NCI-H1105 (cell line): ENCODE measurements around the gene IL3.

ENCODE experiments used
- DNase-seq: peaks from one replicate; lab custom pipeline; 2025; lab: John Stamatoyannopoulos, UW

Gene IL3, protein sequence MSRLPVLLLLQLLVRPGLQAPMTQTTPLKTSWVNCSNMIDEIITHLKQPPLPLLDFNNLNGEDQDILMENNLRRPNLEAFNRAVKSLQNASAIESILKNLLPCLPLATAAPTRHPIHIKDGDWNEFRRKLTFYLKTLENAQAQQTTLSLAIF

DNA sequence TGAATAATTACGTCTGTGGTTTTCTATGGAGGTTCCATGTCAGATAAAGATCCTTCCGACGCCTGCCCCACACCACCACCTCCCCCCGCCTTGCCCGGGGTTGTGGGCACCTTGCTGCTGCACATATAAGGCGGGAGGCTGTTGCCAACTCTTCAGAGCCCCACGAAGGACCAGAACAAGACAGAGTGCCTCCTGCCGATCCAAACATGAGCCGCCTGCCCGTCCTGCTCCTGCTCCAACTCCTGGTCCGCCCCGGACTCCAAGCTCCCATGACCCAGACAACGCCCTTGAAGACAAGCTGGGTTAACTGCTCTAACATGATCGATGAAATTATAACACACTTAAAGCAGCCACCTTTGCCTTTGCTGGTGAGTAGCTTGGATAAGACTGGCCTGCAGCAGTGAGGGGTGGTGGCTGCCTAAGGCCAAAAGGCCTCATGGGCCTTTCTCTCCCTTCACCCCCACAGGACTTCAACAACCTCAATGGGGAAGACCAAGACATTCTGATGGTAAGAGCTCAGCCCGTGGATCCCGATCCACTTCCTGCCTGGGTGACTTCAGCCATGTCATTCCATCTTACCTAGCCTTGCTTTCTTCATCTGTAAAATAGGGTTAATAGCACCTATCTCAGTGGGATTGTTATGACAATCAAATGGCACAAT, at the start of gene IL3:
TSS of gene IL3 (plus strand) at position 155 of the 661 bp plus-strand sequence. CDS start at position 207, 52 bp downstream.
- no peak for DNase-seq

GRCh38 chr5:132010989-132011621, 49.4 kb upstream of the IL3 start:
- no peak for DNase-seq

- DNase-seq: peak; percentile 21
Observed at GRCh38 chr5:132011622-132012343, 48.7 kb upstream of the IL3 start, which contains the start of gene ACSL6. Gene ACSL6 (minus strand): TSS chr5:132011658. CDS start chr5:132011553, 105 bp downstream.

DNA sequence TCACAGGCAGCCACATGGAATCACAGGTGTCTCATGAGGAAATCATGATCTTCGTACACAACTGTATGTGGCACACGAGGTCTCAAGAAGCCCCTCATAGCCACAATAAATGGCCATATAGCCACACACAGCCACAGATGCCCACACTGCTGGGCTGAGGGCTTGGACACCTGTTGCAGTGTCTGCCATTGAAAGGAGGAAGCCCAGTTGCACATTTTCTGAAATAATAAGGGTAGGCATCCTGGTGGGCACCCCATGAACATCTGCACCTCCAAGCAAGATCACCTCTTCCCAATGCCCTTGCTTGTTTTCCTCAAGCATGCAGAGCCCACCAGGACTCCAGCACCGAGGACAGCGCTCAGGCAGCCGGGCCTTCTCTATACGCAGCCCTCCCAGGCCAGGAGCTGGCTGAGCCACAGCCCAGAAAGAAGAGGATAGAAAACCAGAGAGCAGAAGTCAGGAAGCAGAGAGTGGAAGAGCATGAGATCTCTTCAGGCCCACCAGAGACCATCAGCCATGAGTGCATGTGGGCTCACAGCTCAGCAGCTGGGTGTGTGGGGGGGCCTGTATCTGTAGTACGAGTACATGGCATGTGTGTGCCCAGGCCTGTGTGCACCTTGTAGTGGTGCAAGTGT, 48.0 kb upstream of the IL3 start:
- DNase-seq: no peak

GRCh38 chr5:132013006-132013689, 47.3 kb upstream of the IL3 start:
- DNase-seq: no peak

DNA sequence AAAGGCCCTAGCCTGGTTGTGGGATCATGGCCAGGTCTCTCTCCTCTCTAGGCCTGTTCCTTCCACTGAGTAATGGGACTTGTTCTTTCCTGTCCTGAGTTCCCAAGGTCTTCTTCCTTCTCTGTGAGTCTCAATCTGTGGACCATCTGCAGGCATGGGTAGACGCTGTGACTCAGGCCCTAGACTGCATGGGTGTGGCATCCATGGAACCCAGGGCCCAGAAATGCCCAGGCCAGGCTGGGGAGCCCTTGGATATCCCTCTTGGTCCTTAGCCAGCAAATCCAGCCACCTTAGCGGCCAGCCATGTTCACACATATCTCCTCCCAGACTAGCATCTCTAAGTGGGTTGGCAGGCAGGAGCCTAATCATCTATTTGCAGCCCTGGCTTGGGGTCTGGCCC, 46.7 kb upstream of the IL3 start:
- DNase-seq: no peak

- no peak for DNase-seq
Observed at GRCh38 chr5:132016721-132017250, 43.7 kb upstream of the IL3 start.

GRCh38 chr5:132017316-132017715, 43.1 kb upstream of the IL3 start:
- no peak for DNase-seq

- no peak for DNase-seq
Observed at GRCh38 chr5:132017738-132018625, 42.5 kb upstream of the IL3 start.

DNA sequence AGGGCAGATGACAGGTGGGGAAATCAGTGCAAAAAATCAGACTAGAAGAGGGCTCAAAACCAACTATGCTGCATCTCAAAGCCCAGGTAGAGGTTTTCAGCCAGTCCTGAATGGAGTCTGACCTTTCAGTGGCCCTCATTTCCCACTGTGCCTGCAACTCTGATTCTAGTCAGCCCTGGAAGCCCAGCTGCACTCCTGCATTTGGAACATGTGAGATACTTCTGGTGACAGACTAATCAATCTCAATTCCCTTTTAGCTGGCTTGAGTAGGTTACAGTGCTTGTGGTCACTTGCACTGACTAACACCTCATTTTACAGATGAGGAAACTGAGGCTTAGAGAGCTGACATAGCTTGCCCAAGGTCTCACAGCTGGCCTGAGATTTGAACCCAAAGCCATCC, 41.1 kb upstream of the IL3 start:
- no peak for DNase-seq

GRCh38 chr5:132019857-132020555, 40.4 kb upstream of the IL3 start:
- DNase-seq: no peak

GRCh38 chr5:132020568-132021339, 39.7 kb upstream of the IL3 start:
- no peak for DNase-seq

DNA sequence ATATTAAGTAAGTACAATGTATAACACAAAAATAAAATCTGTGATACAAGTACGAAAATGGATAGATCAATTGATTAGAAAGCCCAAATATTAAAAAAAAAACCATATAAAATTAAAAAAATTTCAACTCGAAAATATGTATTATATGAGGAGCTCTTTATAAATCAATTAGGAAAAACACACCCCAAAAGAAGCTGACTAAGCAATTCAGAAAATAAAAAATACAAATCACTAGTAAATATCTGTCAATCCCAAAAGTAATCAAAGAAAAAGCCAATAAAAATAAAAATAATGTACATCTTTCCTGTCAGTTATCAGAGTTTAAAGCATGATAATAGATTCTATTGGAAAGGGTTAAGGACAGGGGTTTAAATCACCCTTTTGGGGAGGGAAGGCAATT, 38.8 kb upstream of the IL3 start:
- no peak for DNase-seq

- no peak for DNase-seq
Observed at GRCh38 chr5:132022737-132023136, 37.7 kb upstream of the IL3 start.

- DNase-seq: no peak
Observed at GRCh38 chr5:132023258-132024116, 37.0 kb upstream of the IL3 start.

- DNase-seq: no peak
Observed at GRCh38 chr5:132024117-132024435, 36.4 kb upstream of the IL3 start.

GRCh38 chr5:132024789-132025402, 35.6 kb upstream of the IL3 start:
- no peak for DNase-seq
